Amniotic epithelial cell (primary cell): ENCODE results near the gene NPC1.
"Not testable (repeated sequence)": the region's sequence is repeated elsewhere in the genome, so short reads cannot be mapped to it uniquely, and the experiment has no call there.

ENCODE experiments used
- DNase-seq: peaks from one replicate; pipeline ENCODE4 v3.0.0-alpha.2; 2010; ENCODE audit warnings: low read depth

Gene NPC1

GRCh38 chr18:23575309-23575651, 11.0 kb downstream of the NPC1 start:
- no peak for DNase-seq

GRCh38 chr18:23574611-23575308, 11.5 kb downstream of the NPC1 start:
- DNase-seq, result no peak

- peak; percentile 90 for DNase-seq
These were observed 12.5 kb downstream of the NPC1 start for GRCh38 chr18:23573626-23574431.

GRCh38 chr18:23573020-23573419, 13.3 kb downstream of the NPC1 start:
- DNase-seq, result no peak

GRCh38 chr18:23572570-23572969, 13.7 kb downstream of the NPC1 start:
- no peak for DNase-seq

- no peak for DNase-seq
These were observed 14.3 kb downstream of the NPC1 start for GRCh38 chr18:23572012-23572411.

GRCh38 chr18:23570912-23571504, 15.3 kb downstream of the NPC1 start:
- no peak for DNase-seq

- no peak for DNase-seq
These were observed 16.8 kb downstream of the NPC1 start for GRCh38 chr18:23569299-23570063.

- DNase-seq, result no peak
These were observed 17.8 kb downstream of the NPC1 start for GRCh38 chr18:23568281-23569138.

- no peak for DNase-seq
These were observed 18.6 kb downstream of the NPC1 start for GRCh38 chr18:23567671-23568070.

GRCh38 chr18:23565916-23566547, 20.3 kb downstream of the NPC1 start:
- peak; percentile 15 for DNase-seq

- peak; percentile 64 for DNase-seq
These were observed 22.8 kb downstream of the NPC1 start for GRCh38 chr18:23563377-23564043.

GRCh38 chr18:23560186-23560585, 26.1 kb downstream of the NPC1 start:
- DNase-seq, result no peak

GRCh38 chr18:23557511-23557910, 28.8 kb downstream of the NPC1 start:
- DNase-seq, result not testable (repeated sequence)

GRCh38 chr18:23556145-23556780, 30.0 kb downstream of the NPC1 start:
- DNase-seq, result no peak

- no peak for DNase-seq
These were observed 32.4 kb downstream of the NPC1 start for GRCh38 chr18:23553887-23554286.

GRCh38 chr18:23552505-23552904, 33.8 kb downstream of the NPC1 start:
- DNase-seq, result no peak

- DNase-seq, result no peak
These were observed 34.3 kb downstream of the NPC1 start for GRCh38 chr18:23551978-23552377.

GRCh38 chr18:23550898-23551297, 35.4 kb downstream of the NPC1 start:
- DNase-seq, result no peak

GRCh38 chr18:23548719-23549118, 37.6 kb downstream of the NPC1 start:
- no peak for DNase-seq
